OCI-LY3 (cell line): ENCODE measurements around the gene KIF2B.

Experiments
- H2AFZ ChIP-seq: fragments of 200-600, 300-600 bp; shearing (Covaris generic); 2 replicates; pipeline ENCODE4 v1.6.0; 2014; ENCODE audit warnings: antibody characterized with exemption, low read depth, low read length
- H3K27ac ChIP-seq: fragments of 200-600, 300-600 bp; sonication (generic); 2 replicates; pipeline ENCODE4 v1.5.1; 2014; ENCODE audit warnings: mild to moderate bottlenecking, low read length, moderate library complexity, mixed read lengths
- H3K27me3 ChIP-seq: fragments of 200-600, 300-600 bp; sonication (generic); 2 replicates; pipeline ENCODE4 v1.6.1; 2014; ENCODE audit warnings: low read depth, low read length, mixed read lengths
- H3K36me3 ChIP-seq: fragments of 200-600, 300-600 bp; sonication (generic); replicated peaks from 2 replicates; pipeline ENCODE3; 2014; ENCODE audit warnings: low read depth, low read length, mixed read lengths
- H3K4me1 ChIP-seq: fragments of 300-600, 200-600 bp; sonication (generic); 2 replicates; pipeline ENCODE4 v1.6.1; 2014; ENCODE audit warnings: low read length, mixed read lengths
- H3K4me2 ChIP-seq: fragments of 200-600, 300-600 bp; sonication (generic); 2 replicates; pipeline ENCODE4 v1.6.1; 2014; ENCODE audit warnings: low read length, mixed read lengths
- H3K4me3 ChIP-seq: fragments of 300-600, 200-600 bp; sonication (generic); 2 replicates; pipeline ENCODE4 v1.5.1; 2014; ENCODE audit warnings: antibody characterized with exemption, mild to moderate bottlenecking, low read length, moderate library complexity
- H3K79me2 ChIP-seq: fragments of 300-600, 200-600 bp; shearing (Covaris generic); 2 replicates; pipeline ENCODE4 v1.6.1; 2014; ENCODE audit warnings: mild to moderate bottlenecking, low read length, mixed read lengths
- H3K9ac ChIP-seq: fragments of 300-600, 200-600 bp; shearing (Covaris generic); 2 replicates; pipeline ENCODE4 v1.6.0; 2014; ENCODE audit warnings: mild to moderate bottlenecking, low read length, moderate library complexity
- H3K9me3 ChIP-seq: fragments of 200-600, 300-600 bp; shearing (Covaris generic); 2 replicates; pipeline ENCODE4 v1.6.1; 2014; ENCODE audit warnings: low read length, mixed read lengths; ENCODE audit not compliant: insufficient read depth
- H4K20me1 ChIP-seq: fragments of 200-600, 300-600 bp; sonication (generic); 2 replicates; pipeline ENCODE4 v1.6.1; 2016; ENCODE audit warnings: low read length, mixed read lengths; ENCODE audit not compliant: insufficient read depth
- CTCF ChIP-seq: fragments of 200-600, 300-600 bp; sonication (generic); IDR thresholded peaks from 2 replicates; pipeline ENCODE4 v1.5.1; 2014; ENCODE audit warnings: antibody characterized with exemption, low read length, low read depth
- EZH2phosphoT487 ChIP-seq: fragments of 200-600 bp; shearing (Covaris generic); IDR thresholded peaks from 2 replicates; pipeline ENCODE4 v1.6.1; 2018; ENCODE audit warnings: antibody characterized with exemption, mixed run types, low read depth

KIF2B gene

GRCh38 chr17:53822764-53823163, at the start of gene KIF2B:
Gene KIF2B (plus strand): TSS chr17:53822927. CDS start chr17:53823034, 107 bp downstream.
- peaks cover 3% of the 10 kb centered on the region for H3K4me1 ChIP-seq
- no peak within 1 kb of the TSS for H3K4me2 ChIP-seq
- no peaks in the 10 kb centered on the region for H4K20me1 ChIP-seq
- H3K36me3 ChIP-seq: no peaks in the 10 kb centered on the region
- no peak within 1 kb of the TSS for H3K4me3 ChIP-seq
- no peak within 1 kb of the TSS for H3K27ac ChIP-seq
- H3K27me3 ChIP-seq: no peaks in the 10 kb centered on the region
- TF ChIP-seq EZH2phosphoT487 (no peak), CTCF (no peak)
- no peak within 1 kb of the TSS for H2AFZ ChIP-seq
- H3K9ac ChIP-seq: no peak within 1 kb of the TSS
- H3K9me3 ChIP-seq: no peaks in the 10 kb centered on the region
- no peaks in the 10 kb centered on the region for H3K79me2 ChIP-seq

GRCh38 chr17:53780320-53780719, 42.4 kb upstream of the KIF2B start:
- no peak overlapping the region for H3K4me3 ChIP-seq
- no peaks in the 10 kb centered on the region for H3K4me1 ChIP-seq
- no peaks in the 10 kb centered on the region for H3K9me3 ChIP-seq
- H3K4me2 ChIP-seq: no peak overlapping the region
- H3K79me2 ChIP-seq: no peaks in the 10 kb centered on the region
- no peak overlapping the region for H3K27ac ChIP-seq
- H2AFZ ChIP-seq: no peak overlapping the region
- no peak for TF ChIP-seq EZH2phosphoT487
- TF ChIP-seq CTCF: no peak
- no peak overlapping the region for H3K9ac ChIP-seq
- no peaks in the 10 kb centered on the region for H3K27me3 ChIP-seq
- H3K36me3 ChIP-seq: no peaks in the 10 kb centered on the region
- no peaks in the 10 kb centered on the region for H4K20me1 ChIP-seq

GRCh38 chr17:53791551-53791950, 31.2 kb upstream of the KIF2B start:
- H3K4me2 ChIP-seq: no peak overlapping the region

GRCh38 chr17:53792451-53792850, 30.3 kb upstream of the KIF2B start:
- H3K4me2 ChIP-seq: no peak overlapping the region
- no peak overlapping the region for H2AFZ ChIP-seq
- H3K4me3 ChIP-seq: no peak overlapping the region
- H3K79me2 ChIP-seq: no peaks in the 10 kb centered on the region
- H3K27me3 ChIP-seq: no peaks in the 10 kb centered on the region
- no peaks in the 10 kb centered on the region for H3K36me3 ChIP-seq
- no peaks in the 10 kb centered on the region for H3K9me3 ChIP-seq
- TF ChIP-seq CTCF (no peak), EZH2phosphoT487 (no peak)
- H3K4me1 ChIP-seq: no peaks in the 10 kb centered on the region
- no peaks in the 10 kb centered on the region for H4K20me1 ChIP-seq
- H3K9ac ChIP-seq: no peak overlapping the region
- no peak overlapping the region for H3K27ac ChIP-seq

More at GRCh38 chr17:53791551-53791950, 31.2 kb upstream of the KIF2B start:
- H2AFZ ChIP-seq: no peak overlapping the region
- no peaks in the 10 kb centered on the region for H4K20me1 ChIP-seq
- TF ChIP-seq EZH2phosphoT487 (no peak), CTCF (no peak)
- no peaks in the 10 kb centered on the region for H3K27me3 ChIP-seq
- H3K4me3 ChIP-seq: no peak overlapping the region
- H3K9me3 ChIP-seq: no peaks in the 10 kb centered on the region
- H3K36me3 ChIP-seq: no peaks in the 10 kb centered on the region
- H3K27ac ChIP-seq: no peak overlapping the region
- H3K4me1 ChIP-seq: no peaks in the 10 kb centered on the region
- H3K9ac ChIP-seq: no peak overlapping the region
- H3K79me2 ChIP-seq: no peaks in the 10 kb centered on the region
